Epithelial cell of proximal tubule (primary cell): ENCODE results near the gene SPG7. TPM values are rescaled to one million over a fixed set of nuclear protein-coding genes. Genes with fewer than 3 reads are reported as not detected.
A peak's percentile ranks its signal among the peaks of the same experiment; 100 is the strongest.
"Not testable (repeated sequence)": the region's sequence is repeated elsewhere in the genome, so short reads cannot be mapped to it uniquely, and the experiment has no call there.

ENCODE experiments used
- DNase-seq: peaks from one replicate; pipeline ENCODE4 v3.0.0-alpha.2; 2011; ENCODE audit warnings: low read depth
- H3K4me3 ChIP-seq: 2 replicates; pipeline ENCODE4 v1.5.1; 2011; ENCODE audit warnings: low read depth, mild to moderate bottlenecking, low read length
- CTCF ChIP-seq: conservative IDR thresholded peaks from 2 replicates; pipeline ENCODE4 v1.5.1; 2012; ENCODE audit warnings: low read depth, mild to moderate bottlenecking, low read length
- total RNA-seq: library from RNA; depleted of rRNA; stranded (reverse); fragments of >200 nt; gene quantifications from 2 replicates; pipeline ENCODE4 v1.2.3, GENCODE V29; 2015

SPG7 gene
- total RNA-seq, result 66.7 and 122 TPM in 2 replicates

DNA sequence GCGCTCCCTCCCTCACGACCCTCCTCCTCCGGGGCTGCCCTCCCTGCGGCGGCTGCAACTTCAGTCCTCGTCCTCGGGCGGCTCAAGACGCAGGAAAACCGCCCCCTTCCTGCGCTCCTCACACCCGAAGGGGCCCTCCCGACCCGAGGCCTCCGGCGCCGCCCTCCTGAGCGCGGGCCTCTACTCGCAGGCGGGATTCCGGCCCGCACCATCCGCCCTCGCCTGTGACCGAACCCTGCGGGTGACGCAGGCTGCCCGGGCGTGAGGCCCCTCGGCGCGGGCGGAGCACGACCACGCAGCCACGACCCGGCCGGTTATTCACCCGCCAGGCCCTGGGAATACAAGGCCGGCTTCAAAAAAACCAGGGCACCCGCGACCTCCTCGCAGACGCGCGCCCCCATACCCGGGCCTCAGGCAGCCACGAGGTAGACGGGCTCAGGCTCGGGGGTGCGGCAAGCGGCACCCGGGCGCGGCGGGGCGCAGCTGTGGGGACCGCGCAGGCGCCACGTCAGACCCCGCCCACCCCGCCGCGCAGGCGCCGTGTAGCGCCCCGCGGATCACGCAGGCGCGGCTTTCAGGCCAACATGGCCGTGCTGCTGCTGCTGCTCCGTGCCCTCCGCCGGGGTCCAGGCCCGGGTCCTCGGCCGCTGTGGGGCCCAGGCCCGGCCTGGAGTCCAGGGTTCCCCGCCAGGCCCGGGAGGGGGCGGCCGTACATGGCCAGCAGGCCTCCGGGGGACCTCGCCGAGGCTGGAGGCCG is at the start of gene SPG7:
Gene SPG7, plus strand, starts transcription at position 570 of the 757 bp plus-strand sequence. Its CDS starts 15 bp downstream, at position 585.
- peak within 1 kb of the TSS; percentile 94 for H3K4me3 ChIP-seq
- DNase-seq, result no peak
- no peak for TF ChIP-seq CTCF

DNA sequence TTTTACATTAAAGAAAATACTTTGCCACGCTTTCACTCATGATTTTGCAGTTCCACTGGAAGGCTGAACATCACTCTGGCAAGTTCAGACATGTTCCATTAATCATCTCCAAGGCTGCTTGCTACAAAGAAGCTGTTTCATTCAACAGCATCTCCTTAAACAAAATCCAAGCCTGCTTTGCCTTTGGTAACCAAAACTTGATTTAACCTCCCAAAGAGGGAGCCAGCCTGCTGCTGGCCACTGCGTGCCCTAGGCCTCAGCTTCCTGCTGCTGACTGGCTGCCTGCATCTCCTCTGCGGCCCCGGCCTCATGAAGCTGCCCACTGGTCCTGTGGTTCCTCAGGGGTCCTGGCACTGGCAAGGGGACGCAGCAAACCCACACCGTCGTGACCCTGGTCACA is 49.7 kb upstream of the SPG7 start:
- no peak for TF ChIP-seq CTCF
- DNase-seq, result no peak
- H3K4me3 ChIP-seq, result no peak overlapping the region

- H3K4me3 ChIP-seq, result no peak overlapping the region
- TF ChIP-seq CTCF, result no peak
- DNase-seq, result no peak
Measured at GRCh38 chr16:89458967-89459366, 49.2 kb upstream of the SPG7 start.

DNA sequence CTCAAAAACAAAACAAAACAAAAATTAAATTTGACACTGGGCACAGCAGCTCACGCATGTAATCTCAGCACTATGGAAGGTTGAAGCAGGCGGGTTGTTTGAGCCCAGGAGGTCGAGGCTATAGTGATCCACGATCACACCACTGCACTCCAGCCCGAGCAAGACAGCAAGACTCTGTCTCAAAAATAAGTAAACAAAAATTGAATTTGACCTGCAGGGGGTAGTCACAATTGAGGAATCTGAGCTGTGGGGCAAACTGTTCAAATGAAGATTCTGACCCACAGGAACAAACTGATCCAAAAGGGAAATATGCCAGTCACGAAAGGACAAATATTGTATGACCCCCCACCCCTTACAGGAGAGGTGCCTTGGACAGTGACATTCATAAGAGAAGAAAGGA is 47.6 kb upstream of the SPG7 start:
- no peak overlapping the region for H3K4me3 ChIP-seq
- DNase-seq, result no peak
- no peak for TF ChIP-seq CTCF

GRCh38 chr16:89461890-89462289 is 46.3 kb upstream of the SPG7 start:
- not testable (repeated sequence) for H3K4me3 ChIP-seq, DNase-seq

DNA sequence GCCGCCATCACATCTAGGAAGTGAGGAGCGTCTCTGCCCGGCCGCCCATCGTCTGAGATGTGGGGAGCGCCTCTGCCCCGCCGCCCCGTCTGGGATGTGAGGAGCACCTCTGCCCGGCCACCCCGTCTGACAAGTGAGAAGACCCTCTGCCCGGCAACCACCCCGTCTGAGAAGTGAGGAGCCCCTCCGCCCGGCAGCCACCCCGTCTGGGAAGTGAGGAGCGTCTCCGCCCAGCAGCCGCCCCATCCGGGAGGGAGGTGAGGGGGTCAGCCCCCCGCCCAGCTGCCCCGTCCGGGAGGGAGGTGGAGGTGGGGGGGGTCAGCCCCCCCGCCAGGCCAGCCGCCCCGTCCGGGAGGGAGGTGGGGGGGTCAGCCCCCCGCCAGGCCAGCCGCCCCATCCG is 45.6 kb upstream of the SPG7 start:
- H3K4me3 ChIP-seq, DNase-seq: not testable (repeated sequence)

- not testable (repeated sequence) for DNase-seq, H3K4me3 ChIP-seq
Measured at GRCh38 chr16:89463312-89463711, 44.9 kb upstream of the SPG7 start.

- no peak for DNase-seq
- TF ChIP-seq CTCF, result no peak
- H3K4me3 ChIP-seq, result no peak overlapping the region
Measured at GRCh38 chr16:89466920-89467319, 41.3 kb upstream of the SPG7 start.
